Measurements from ENCODE around the gene C2CD2. TPM values are rescaled to one million over a fixed set of nuclear protein-coding genes. Genes with fewer than 3 reads are reported as not detected.

The C2CD2 gene
- total RNA-seq, 2 donors from 2014 or later = 10.4 to 25.4 TPM

- no peaks in the 10 kb centered on the region for H3K9me3 ChIP-seq
- TF ChIP-seq, protein P1, sequence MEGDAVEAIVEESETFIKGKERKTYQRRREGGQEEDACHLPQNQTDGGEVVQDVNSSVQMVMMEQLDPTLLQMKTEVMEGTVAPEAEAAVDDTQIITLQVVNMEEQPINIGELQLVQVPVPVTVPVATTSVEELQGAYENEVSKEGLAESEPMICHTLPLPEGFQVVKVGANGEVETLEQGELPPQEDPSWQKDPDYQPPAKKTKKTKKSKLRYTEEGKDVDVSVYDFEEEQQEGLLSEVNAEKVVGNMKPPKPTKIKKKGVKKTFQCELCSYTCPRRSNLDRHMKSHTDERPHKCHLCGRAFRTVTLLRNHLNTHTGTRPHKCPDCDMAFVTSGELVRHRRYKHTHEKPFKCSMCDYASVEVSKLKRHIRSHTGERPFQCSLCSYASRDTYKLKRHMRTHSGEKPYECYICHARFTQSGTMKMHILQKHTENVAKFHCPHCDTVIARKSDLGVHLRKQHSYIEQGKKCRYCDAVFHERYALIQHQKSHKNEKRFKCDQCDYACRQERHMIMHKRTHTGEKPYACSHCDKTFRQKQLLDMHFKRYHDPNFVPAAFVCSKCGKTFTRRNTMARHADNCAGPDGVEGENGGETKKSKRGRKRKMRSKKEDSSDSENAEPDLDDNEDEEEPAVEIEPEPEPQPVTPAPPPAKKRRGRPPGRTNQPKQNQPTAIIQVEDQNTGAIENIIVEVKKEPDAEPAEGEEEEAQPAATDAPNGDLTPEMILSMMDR (IDR thresholded peaks at IDR 0.05) = no peak
- no peak for TF ChIP-seq POLR2A (IDR thresholded peaks at IDR 0.05)
- H3K27me3 ChIP-seq = no peaks in the 10 kb centered on the region
- intact Hi-C loops (cut with DNase I) = no loop called here
- peaks cover 5% of the 10 kb centered on the region for H3K4me1 ChIP-seq
- H3K36me3 ChIP-seq (replicated peaks in 1 of 2; ENCODE audit: insufficient read depth in 1 of 2, low read depth in 2 of 2) = peaks cover 0 to 7% of the 10 kb centered on the region in 2 donors
- H3K4me3 ChIP-seq = no peak overlapping the region
- 94 to 96% methylated on average over 15 of the region's 15 CpGs for WGBS, 2 donors
- no peak for ATAC-seq
- DNase-seq = no peak
- H3K27ac ChIP-seq = no peak overlapping the region
Measured at GRCh38 chr21:41918561-41919358, 35.1 kb downstream of the C2CD2 start.

DNA sequence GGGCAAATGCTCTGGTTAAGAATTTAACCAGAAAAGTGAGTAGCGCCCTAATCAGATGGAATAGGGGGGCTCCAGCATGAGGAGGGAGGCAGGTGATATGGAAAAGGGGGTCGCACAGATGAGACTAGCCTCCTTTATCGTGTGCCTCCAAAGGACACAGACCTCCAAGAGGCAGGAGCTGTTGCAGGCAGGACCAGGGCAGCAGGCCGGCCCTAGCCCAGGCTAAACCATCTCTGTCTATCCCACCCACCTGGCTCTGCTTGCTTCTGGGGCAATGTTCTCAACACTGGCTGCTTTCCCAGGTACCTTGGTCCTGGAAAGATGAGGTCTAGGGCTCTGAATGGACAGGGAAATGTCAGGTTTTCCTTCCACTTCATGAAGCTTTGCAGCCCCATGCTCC is 36.3 kb downstream of the C2CD2 start:
- H3K27me3 ChIP-seq = no peaks in the 10 kb centered on the region
- no peaks in the 10 kb centered on the region for H3K9me3 ChIP-seq
- ATAC-seq (no peak), DNase-seq (no peak)
- TF ChIP-seq POLR2A (IDR thresholded peaks at IDR 0.05) = no peak
- TF ChIP-seq, protein P1 (IDR thresholded peaks at IDR 0.05) = no peak
- H3K36me3 ChIP-seq (replicated peaks in 1 of 2; ENCODE audit: insufficient read depth in 1 of 2, low read depth in 2 of 2) = peaks cover 0 to 10% of the 10 kb centered on the region in 2 donors
- intact Hi-C loops (cut with DNase I) = no loop called here
- no peaks in the 10 kb centered on the region for H3K4me1 ChIP-seq
- H3K27ac ChIP-seq = no peak overlapping the region
- H3K4me3 ChIP-seq = no peak overlapping the region
- 89 to 93% methylated on average over 4 of the region's 4 CpGs for WGBS, 2 donors

DNA sequence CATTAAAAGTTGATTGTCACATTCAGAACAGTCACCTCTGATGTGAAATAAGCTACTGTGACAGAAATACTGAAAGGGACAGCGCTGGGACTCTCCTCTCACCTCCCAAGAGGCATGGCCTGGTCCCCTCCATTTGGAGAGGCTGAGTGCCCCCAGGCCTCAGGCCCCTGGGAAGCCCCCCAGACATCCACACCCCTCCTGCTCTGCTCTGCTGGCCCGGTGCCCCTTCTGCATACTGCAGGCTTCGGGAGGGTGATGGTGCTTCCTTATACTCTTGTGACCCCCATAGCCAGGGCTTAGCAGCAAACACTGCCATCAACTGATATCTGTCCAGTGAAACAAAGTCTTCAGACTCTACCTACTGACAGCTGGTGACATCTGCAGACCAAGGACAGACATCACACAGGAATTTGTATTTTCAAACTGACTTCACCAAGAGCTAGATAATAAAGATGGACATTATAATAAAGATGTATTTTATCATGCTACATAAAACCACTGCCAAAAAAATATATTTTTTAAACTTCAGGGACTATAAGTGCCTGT is 36.9 kb downstream of the C2CD2 start:
- intact Hi-C loops (cut with DNase I) = no loop called here
- no peak overlapping the region for H3K4me3 ChIP-seq
- no peaks in the 10 kb centered on the region for H3K27me3 ChIP-seq
- 90 to 91% methylated on average over 1 to 3 of the region's 3 CpGs for WGBS, 2 donors
- no peak for DNase-seq
- peaks cover 0 to 10% of the 10 kb centered on the region in 2 donors for H3K36me3 ChIP-seq (replicated peaks in 1 of 2; ENCODE audit: insufficient read depth in 1 of 2, low read depth in 2 of 2)
- no peak overlapping the region for H3K27ac ChIP-seq
- H3K9me3 ChIP-seq = no peaks in the 10 kb centered on the region
- TF ChIP-seq, protein P1 (IDR thresholded peaks at IDR 0.05) = no peak
- TF ChIP-seq POLR2A (IDR thresholded peaks at IDR 0.05) = no peak
- no peak for ATAC-seq
- no peaks in the 10 kb centered on the region for H3K4me1 ChIP-seq

- ATAC-seq = no peak
- WGBS, 2 donors = 66 to 86% methylated on average over 2 to 6 of the region's 6 CpGs
- TF ChIP-seq POLR2A (IDR thresholded peaks at IDR 0.05) = no peak
- TF ChIP-seq, protein P1 (IDR thresholded peaks at IDR 0.05) = no peak
- Histone ChIP-seq H3K4me1 (no peaks in the 10 kb centered on the region), H3K9me3 (no peaks in the 10 kb centered on the region), H3K36me3 (replicated peaks in 1 of 2; ENCODE audit: insufficient read depth in 1 of 2, low read depth in 2 of 2) (peaks cover 0 to 10% of the 10 kb centered on the region in 2 donors), H3K27me3 (no peaks in the 10 kb centered on the region), H3K4me3 (no peak overlapping the region), H3K27ac (no peak overlapping the region)
- DNase-seq = no peak
- intact Hi-C loops (cut with DNase I) = no loop called here
Measured at GRCh38 chr21:41914965-41915364, 38.9 kb downstream of the C2CD2 start.

Data from body of pancreas (tissue), 4 donors.